Activated CD4-positive, alpha-beta T cell treated with anti-CD3 and anti-CD28 coated beads, Interleukin-2, amount 10 ng/mL, durations not matched to agents 7 days and 5 days (primary cell): Measurements from ENCODE around the gene TCF3. TPM values are rescaled to one million over a fixed set of nuclear protein-coding genes. Genes with fewer than 3 reads are reported as not detected.
"Not testable (repeated sequence)": the region's sequence is repeated elsewhere in the genome, so short reads cannot be mapped to it uniquely, and the experiment has no call there.

ENCODE experiments used
- CTCF ChIA-PET: fragments of 350-600 bp; sonication (Branson Sonifier 250); formaldehyde crosslinking; loops from one replicate; lab custom pipeline; 2021; ENCODE audit warnings: antibody characterized with exemption; lab: Charles Lee
- POLR2A ChIA-PET: fragments of 350-600 bp; sonication (Branson Sonifier 250); formaldehyde crosslinking; loops from one replicate; lab custom pipeline; 2021; ENCODE audit warnings: antibody characterized with exemption; lab: Charles Lee
- DNase-seq: peaks from one replicate; pipeline ENCODE4 v3.0.0-alpha.2; 2020
- H3K27ac Mint-ChIP-seq: one replicate; pipeline ENCODE4 v1.8.0; 2021; ENCODE audit warnings: mild to moderate bottlenecking, moderate library complexity, mixed read lengths
- H3K27me3 Mint-ChIP-seq: one replicate; pipeline ENCODE4 v1.8.0; 2021; ENCODE audit warnings: mixed read lengths
- H3K36me3 Mint-ChIP-seq: one replicate; pipeline ENCODE4 v1.8.0; 2021; ENCODE audit warnings: low read depth, mixed read lengths
- H3K4me1 Mint-ChIP-seq: one replicate; pipeline ENCODE4 v1.8.0; 2021; ENCODE audit warnings: mixed read lengths
- H3K4me3 Mint-ChIP-seq: one replicate; pipeline ENCODE4 v1.8.0; 2021; ENCODE audit warnings: mild to moderate bottlenecking, moderate library complexity, mixed read lengths
- H3K9me3 Mint-ChIP-seq: one replicate; pipeline ENCODE4 v1.8.0; 2021; ENCODE audit warnings: mixed read lengths
- total RNA-seq, 2 experiments: library from RNA; stranded (reverse); gene quantifications; one replicate each; pipeline ENCODE4 v1.2.3, GENCODE V29; 2021

TCF3 gene
- total RNA-seq, 2 experiments from 2014 or later, result 84.5 to 85.9 TPM

- H3K4me3 Mint-ChIP-seq, result no peak overlapping the region
- H3K36me3 Mint-ChIP-seq, result no peaks in the 10 kb centered on the region
- DNase-seq, result no peak
- peaks cover 38% of the 10 kb centered on the region for H3K27me3 Mint-ChIP-seq
- peaks cover 11% of the 10 kb centered on the region for H3K4me1 Mint-ChIP-seq
- H3K9me3 Mint-ChIP-seq, result no peaks in the 10 kb centered on the region
- ChIA-PET CTCF (no interaction called here), POLR2A (no interaction called here)
- H3K27ac Mint-ChIP-seq, result no peak overlapping the region
These were observed 16.3 kb upstream of the TCF3 start for GRCh38 chr19:1668486-1669270.

DNA sequence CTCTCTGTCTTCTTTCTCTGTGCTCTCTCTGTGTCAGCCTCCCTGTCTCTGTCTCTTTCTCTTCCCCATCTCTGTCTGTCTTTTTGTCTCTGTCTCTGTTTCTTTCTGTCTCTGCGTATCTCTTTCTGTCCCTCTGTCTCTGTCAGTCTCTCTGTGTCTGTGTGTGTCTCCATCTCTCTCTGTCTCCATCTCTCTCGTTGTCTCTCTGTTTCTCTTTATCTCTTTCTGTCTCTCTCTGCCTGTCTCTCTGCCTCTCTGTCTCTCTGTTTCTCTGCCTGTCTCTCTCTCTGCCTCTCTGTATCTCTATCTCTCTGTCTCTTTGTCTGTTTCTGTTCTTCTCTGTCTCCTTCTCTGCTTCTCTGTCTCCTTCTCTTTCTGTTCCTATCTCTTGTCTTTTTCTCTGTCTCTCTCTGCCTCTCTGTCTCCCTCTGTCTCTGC is 15.7 kb upstream of the TCF3 start:
- POLR2A ChIA-PET, result no interaction called here
- Mint-ChIP-seq H3K4me1 (peaks cover 11% of the 10 kb centered on the region), H3K9me3 (no peaks in the 10 kb centered on the region), H3K27ac (no peak overlapping the region), H3K4me3 (no peak overlapping the region), H3K36me3 (no peaks in the 10 kb centered on the region), H3K27me3 (peaks cover 35% of the 10 kb centered on the region)
- no peak for DNase-seq
- CTCF ChIA-PET, result no interaction called here

- ChIA-PET CTCF (no interaction called here), POLR2A (no interaction called here)
- no peak for DNase-seq
- Mint-ChIP-seq H3K4me3 (no peak overlapping the region), H3K36me3 (no peaks in the 10 kb centered on the region), H3K27ac (no peak overlapping the region), H3K4me1 (peaks cover 9% of the 10 kb centered on the region), H3K27me3 (peaks cover 26% of the 10 kb centered on the region), H3K9me3 (no peaks in the 10 kb centered on the region)
These were observed 13.2 kb upstream of the TCF3 start for GRCh38 chr19:1665565-1666047.

GRCh38 chr19:1663852-1664251 is 11.4 kb upstream of the TCF3 start:
- DNase-seq, result no peak
- Mint-ChIP-seq H3K9me3 (no peaks in the 10 kb centered on the region), H3K36me3 (no peaks in the 10 kb centered on the region), H3K4me1 (peaks cover 9% of the 10 kb centered on the region), H3K27ac (no peak overlapping the region), H3K27me3 (peaks cover 13% of the 10 kb centered on the region), H3K4me3 (no peak overlapping the region)
- POLR2A ChIA-PET, result no interaction called here
- CTCF ChIA-PET, result no interaction called here

DNA sequence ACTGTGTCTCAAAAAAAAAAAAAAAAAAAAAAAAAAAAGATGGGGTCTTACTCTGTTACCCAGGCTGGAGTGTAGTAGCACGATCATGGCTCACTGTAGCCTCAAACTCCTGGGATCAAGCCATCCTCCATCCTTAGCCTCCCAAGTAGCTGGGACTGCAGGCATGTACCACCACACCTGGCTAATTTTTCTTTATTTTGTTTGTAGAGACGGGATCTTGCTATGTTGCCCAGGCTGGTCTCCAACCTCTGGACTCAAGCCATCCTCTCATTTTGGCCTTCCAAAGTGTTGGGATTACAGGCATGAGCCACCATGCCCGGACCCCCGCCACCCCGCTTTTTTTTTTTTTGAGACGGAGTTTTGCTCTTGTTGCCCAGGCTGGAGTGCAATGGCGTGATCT is 10.8 kb upstream of the TCF3 start:
- H3K27ac Mint-ChIP-seq, POLR2A ChIA-PET, CTCF ChIA-PET, H3K4me3 Mint-ChIP-seq, H3K36me3 Mint-ChIP-seq, H3K4me1 Mint-ChIP-seq, H3K27me3 Mint-ChIP-seq, DNase-seq, H3K9me3 Mint-ChIP-seq: not testable (repeated sequence)

GRCh38 chr19:1661995-1662394 is 9.6 kb upstream of the TCF3 start:
- H3K27me3 Mint-ChIP-seq, result no peaks in the 10 kb centered on the region
- ChIA-PET CTCF (interaction anchor here (1.6 kb wide), 1 partner anchor 10 kb away, joined by 8 read pairs; no protein-coding TSS in a partner anchor), POLR2A (no interaction called here)
- no peak overlapping the region for H3K4me3 Mint-ChIP-seq
- no peaks in the 10 kb centered on the region for H3K9me3 Mint-ChIP-seq
- peaks cover 2% of the 10 kb centered on the region for H3K4me1 Mint-ChIP-seq
- H3K27ac Mint-ChIP-seq, result no peak overlapping the region
- no peak for DNase-seq
- no peaks in the 10 kb centered on the region for H3K36me3 Mint-ChIP-seq

DNA sequence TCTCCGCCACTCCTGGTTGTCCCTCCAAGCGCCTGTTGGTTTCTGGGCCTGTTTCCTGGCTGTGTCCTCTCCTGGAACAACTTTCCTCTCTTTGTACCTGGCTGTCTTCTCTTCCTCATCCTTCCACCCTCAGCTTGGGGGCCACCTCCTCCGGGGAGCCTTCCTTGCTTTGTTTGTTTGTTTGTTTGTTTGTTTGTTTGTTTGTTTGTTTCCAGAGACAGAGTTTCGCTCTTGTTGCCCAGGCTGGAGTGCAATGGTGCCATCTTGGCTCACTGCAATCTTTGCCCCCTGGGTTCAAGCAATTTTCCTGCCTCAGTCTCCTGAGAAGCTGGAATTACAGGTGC is 6.6 kb upstream of the TCF3 start:
- Mint-ChIP-seq H3K27me3 (no peaks in the 10 kb centered on the region), H3K4me1 (peaks cover 2% of the 10 kb centered on the region), H3K4me3 (no peak overlapping the region), H3K27ac (peak overlapping the region; percentile 54), H3K36me3 (no peaks in the 10 kb centered on the region), H3K9me3 (no peaks in the 10 kb centered on the region)
- CTCF ChIA-PET, result no interaction called here
- POLR2A ChIA-PET, result no interaction called here
- no peak for DNase-seq

DNA sequence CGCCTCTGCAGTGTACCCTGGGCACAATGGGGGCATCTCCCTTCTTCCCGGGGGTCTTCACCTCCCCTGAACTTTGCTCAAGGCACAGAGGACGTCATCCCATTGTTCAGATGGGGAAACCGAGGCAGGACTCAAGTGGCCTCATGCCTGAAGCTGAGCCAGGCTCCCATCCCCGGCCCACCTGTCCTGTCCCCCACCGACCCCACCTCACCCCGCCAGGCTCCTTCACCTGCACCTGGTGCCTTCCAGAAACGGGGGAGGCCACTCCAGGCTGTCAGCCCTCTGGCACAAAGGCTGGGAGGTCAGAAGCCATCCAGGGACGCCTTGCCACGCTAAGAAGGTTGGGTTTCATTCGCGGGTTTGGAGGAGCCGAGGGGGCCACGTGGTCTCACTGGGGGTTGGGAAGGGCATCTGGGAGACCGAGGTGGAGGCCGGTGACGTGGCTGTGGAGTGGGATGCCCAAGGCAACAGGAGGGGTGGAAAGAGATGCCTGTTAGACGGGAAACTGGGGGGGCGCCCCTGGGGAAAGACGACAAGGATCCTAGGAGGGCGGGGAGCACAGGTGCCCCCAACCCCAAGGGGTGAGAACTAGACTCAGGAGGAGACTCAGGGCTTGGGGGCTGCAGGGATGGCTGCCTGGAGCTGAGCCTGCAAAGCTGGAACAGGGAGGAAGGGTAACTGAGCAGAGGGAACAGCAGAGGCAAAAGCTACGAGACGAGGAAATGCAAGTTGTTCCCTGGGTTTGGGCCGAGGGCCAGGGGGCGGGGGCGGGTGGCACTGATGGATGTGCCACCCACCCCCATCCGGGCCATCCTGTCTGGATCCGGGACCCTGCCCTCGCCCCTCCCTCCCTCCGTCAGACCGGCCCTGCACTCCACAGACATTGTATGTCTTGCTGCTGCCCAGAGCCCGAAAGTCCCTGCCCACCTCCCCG is 6.0 kb upstream of the TCF3 start:
- peaks cover 2% of the 10 kb centered on the region for H3K4me1 Mint-ChIP-seq
- ChIA-PET POLR2A (no interaction called here), CTCF (no interaction called here)
- no peaks in the 10 kb centered on the region for H3K9me3 Mint-ChIP-seq
- no peaks in the 10 kb centered on the region for H3K27me3 Mint-ChIP-seq
- H3K4me3 Mint-ChIP-seq, result no peak overlapping the region
- no peak overlapping the region for H3K27ac Mint-ChIP-seq
- DNase-seq, result no peak
- H3K36me3 Mint-ChIP-seq, result no peaks in the 10 kb centered on the region

- Mint-ChIP-seq H3K4me1 (peaks cover 6% of the 10 kb centered on the region), H3K36me3 (no peaks in the 10 kb centered on the region), H3K4me3 (no peak overlapping the region), H3K27me3 (no peaks in the 10 kb centered on the region), H3K9me3 (no peaks in the 10 kb centered on the region), H3K27ac (no peak overlapping the region)
- DNase-seq, result no peak
- CTCF ChIA-PET, result no interaction called here
- POLR2A ChIA-PET, result no interaction called here
These were observed 5.3 kb upstream of the TCF3 start for GRCh38 chr19:1657746-1658145.

DNA sequence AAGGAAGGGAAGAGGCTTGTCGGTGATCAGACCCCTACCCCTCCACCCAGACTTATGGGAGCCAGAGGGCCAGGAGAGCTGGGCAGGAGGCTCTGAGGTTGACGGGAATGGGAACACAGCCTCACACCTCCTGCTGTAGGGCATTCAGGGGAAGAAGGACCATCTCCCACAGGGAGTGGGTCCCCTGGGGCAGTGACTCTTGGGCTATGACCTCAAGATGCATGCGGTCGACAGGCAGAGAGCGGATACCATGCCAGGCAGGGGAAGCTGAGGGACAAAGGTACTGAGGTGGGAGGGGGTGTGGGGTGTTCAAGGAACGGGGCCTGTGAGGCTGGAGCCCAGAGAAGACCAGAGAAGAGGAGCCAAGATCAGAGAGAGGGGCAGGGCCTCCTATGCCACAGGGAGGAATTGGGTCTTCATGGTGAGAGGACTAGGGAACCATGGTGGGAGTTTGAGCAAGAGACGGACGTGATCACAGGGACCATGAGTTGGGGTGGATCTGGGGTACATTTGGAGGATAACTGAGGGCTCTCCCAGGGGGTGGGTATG is 4.6 kb upstream of the TCF3 start:
- H3K36me3 Mint-ChIP-seq, result no peaks in the 10 kb centered on the region
- no peak overlapping the region for H3K27ac Mint-ChIP-seq
- ChIA-PET POLR2A (interaction anchor here (0.7 kb wide), 1 partner anchor 221 kb away, joined by 3 read pairs; no protein-coding TSS in a partner anchor), CTCF (interaction anchor here (1.1 kb wide), 1 partner anchor 15 kb away, joined by 3 read pairs; no protein-coding TSS in a partner anchor)
- no peaks in the 10 kb centered on the region for H3K27me3 Mint-ChIP-seq
- no peaks in the 10 kb centered on the region for H3K9me3 Mint-ChIP-seq
- no peak overlapping the region for H3K4me3 Mint-ChIP-seq
- no peak for DNase-seq
- H3K4me1 Mint-ChIP-seq, result peaks cover 6% of the 10 kb centered on the region

GRCh38 chr19:1655987-1656608 is 3.7 kb upstream of the TCF3 start:
- Mint-ChIP-seq H3K27ac (no peak overlapping the region), H3K9me3 (no peaks in the 10 kb centered on the region), H3K27me3 (no peaks in the 10 kb centered on the region), H3K36me3 (no peaks in the 10 kb centered on the region), H3K4me1 (peaks cover 6% of the 10 kb centered on the region), H3K4me3 (no peak overlapping the region)
- ChIA-PET CTCF (interaction anchor here (1.1 kb wide), 1 partner anchor 16 kb away, joined by 3 read pairs; no protein-coding TSS in a partner anchor), POLR2A (no interaction called here)
- no peak for DNase-seq

GRCh38 chr19:1655131-1655981 is 2.9 kb upstream of the TCF3 start:
- Mint-ChIP-seq H3K4me3 (no peak overlapping the region), H3K27ac (no peak overlapping the region), H3K9me3 (no peaks in the 10 kb centered on the region), H3K4me1 (peaks cover 11% of the 10 kb centered on the region), H3K27me3 (no peaks in the 10 kb centered on the region), H3K36me3 (peaks cover 2% of the 10 kb centered on the region)
- POLR2A ChIA-PET, result no interaction called here
- DNase-seq, result no peak
- CTCF ChIA-PET, result interaction anchor here (1.0 kb wide), 1 partner anchor 11 kb away, joined by 3 read pairs; no protein-coding TSS in a partner anchor
